DMS 273 (cell line): ENCODE results near the gene CLNK.
"Not testable (repeated sequence)": the region's sequence is repeated elsewhere in the genome, so short reads cannot be mapped to it uniquely, and the experiment has no call there.

Experiments used
- DNase-seq: peaks from one replicate; lab custom pipeline; 2025; ENCODE audit not compliant: unreplicated experiment; lab: John Stamatoyannopoulos, UW

The CLNK gene

DNA sequence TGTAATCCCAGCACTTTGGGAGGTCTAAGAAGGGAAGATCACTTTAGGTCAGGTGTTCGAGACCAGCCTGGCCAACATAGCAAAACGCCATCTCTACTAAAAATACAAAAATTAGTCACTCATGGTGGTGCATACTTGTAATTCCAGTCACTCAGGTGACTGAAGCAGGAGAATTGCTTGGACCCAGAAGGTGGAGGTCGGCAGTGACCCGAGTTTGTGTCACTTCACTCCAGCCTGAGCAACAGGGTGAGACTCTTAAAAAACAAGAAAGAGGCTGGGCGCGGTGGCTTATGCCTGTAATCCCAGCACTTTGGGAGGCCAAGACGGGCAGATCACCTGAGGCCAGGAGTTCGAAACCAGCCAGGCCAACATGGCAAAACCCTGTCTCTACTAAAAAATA is 69.6 kb downstream of the CLNK start:
- not testable (repeated sequence) for DNase-seq

GRCh38 chr4:10613926-10614478 is 70.6 kb downstream of the CLNK start:
- DNase-seq = no peak

DNA sequence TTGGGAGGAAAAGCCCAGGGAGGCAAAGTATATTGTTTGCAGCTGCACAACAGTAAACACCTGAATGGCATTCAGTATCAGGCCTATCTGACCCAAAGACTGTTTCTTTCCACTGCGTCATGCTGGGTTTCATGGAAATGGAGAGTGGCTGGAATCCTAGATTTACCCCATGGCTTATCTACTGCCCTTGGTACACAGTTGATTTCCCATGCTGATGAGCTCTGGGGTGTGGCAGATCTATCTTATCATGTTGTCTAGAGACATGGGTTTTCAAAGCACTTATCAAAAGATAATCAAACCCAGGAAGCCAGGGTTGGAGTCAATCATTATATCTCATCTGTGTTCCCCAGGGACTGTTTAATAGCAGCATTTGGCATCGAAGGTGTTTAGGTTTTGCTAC is 72.1 kb downstream of the CLNK start:
- DNase-seq = no peak

- DNase-seq = no peak
Measured at GRCh38 chr4:10611673-10612072, 72.9 kb downstream of the CLNK start.

DNA sequence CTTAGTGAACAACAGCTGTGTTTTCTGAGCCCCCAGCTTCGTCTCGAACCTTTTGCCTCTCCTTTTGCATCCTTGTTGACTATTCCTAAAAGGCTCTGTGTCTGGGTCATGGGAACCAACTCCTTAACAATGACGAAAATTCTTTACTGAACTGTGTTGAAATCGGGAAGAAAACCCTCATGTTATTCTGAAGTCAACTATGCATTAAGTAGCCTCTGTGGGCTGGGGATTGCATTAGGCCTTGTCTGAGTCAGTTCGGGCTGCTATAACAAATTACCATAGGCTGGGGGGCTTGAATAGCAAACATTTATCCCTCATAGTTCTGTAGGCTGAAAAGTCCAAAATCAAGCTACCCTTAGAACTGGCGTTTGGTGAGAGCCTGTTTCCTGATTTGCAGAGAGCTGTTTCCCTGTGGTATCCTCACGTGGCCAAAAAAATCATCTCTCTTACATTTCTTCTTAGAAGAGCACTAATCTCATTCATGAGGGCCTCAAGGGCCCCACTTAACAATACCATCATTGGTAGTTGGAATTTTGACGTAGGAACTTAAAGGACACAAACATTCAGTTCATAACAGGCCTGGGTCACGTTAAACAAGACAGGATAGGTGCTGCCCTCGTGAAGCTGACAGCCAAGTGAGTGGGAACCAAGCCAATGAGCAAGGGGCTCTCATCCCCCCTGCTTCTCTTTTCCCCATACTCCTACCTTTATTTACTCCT is 75.9 kb downstream of the CLNK start:
- no peak for DNase-seq

- DNase-seq = no peak
Measured at GRCh38 chr4:10607206-10607605, 77.4 kb downstream of the CLNK start.

- no peak for DNase-seq
Measured at GRCh38 chr4:10606483-10607155, 77.9 kb downstream of the CLNK start.

DNA sequence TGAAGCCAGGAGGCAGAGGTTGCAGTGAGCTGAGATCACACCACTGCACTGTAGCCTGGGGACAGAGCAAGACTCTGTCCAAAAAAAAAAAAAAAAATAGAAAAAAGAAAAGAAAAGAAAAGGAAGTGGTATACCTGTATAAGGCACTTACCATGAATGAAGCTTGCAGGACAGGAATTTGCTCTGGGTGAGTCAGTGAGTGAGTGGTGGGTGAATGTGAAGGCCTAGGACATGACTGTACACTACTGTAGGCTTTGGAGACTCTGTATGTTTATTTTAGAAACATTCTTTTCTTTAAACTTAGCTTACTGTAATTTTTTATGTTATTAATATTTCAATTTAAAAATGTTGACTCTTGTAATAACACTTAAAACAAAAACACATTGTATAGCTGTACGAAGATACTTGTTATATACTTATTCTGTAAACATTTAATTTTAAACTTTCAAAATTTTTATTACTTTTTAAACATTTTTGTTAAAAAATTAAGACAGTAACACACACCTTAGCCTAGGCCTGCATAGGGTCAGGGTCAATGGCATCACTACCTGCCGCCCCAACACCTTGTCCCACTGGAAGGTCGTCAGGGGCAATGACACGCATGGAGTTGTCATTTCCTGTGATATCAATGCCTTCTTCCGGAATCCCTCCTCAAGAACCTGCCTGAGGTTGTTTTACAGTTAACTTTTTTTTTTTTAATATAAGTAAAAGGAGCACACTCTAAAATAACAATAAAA is 78.7 kb downstream of the CLNK start:
- DNase-seq = no peak

- DNase-seq = no peak
Measured at GRCh38 chr4:10605031-10605430, 79.5 kb downstream of the CLNK start.

DNA sequence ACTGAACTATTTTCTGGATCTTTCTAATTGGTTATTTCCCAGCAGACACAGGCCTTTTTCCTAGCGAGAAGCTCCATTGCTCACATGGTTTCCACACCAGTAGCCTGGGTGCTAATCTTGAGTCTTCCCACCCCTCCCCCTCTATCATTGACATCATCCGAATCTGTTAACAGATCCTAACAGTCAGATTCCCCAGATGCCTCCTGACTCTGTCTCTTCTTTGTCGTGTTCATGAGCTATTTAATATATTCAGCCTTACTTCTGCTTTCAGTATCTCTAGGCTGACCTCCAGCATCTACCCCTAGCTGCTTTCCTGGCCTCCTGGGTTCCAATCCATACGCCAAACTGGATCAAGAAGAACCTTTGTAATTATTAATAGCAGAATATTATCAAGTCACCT is 85.0 kb downstream of the CLNK start:
- no peak for DNase-seq

- no peak for DNase-seq
Measured at GRCh38 chr4:10598829-10599228, 85.7 kb downstream of the CLNK start.

DNA sequence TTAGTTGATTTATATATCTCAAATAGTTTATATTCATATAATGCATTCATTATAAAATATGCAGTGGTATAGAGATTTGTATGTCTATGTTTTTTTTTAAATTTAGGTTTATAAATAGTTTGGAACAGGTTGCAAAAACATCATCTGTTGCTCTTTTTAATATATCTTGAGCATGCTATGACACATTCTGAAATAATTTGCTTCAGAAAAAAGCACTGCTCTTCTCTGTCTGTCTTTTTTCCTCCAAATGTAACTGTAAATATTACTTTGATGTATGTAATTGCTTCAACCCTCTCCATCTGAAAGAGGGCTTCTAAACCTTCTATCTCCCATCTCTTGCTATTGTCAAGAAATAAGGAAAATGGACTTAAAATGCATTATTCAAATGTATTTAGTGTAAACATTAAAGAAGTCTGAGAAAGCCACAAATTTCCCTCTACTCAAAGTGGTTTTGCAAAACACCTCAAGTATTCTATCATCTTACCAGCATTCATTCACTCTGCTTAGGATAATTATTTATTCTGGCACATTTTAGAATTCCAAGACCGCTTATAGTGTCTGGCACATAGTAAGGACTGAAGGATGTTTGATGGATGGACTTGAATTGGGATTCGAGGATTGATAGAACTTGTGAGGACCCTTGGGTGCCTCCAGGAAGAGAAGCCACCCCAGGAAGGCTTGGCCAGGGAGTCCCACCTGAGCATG is 87.8 kb downstream of the CLNK start:
- DNase-seq = no peak

DNA sequence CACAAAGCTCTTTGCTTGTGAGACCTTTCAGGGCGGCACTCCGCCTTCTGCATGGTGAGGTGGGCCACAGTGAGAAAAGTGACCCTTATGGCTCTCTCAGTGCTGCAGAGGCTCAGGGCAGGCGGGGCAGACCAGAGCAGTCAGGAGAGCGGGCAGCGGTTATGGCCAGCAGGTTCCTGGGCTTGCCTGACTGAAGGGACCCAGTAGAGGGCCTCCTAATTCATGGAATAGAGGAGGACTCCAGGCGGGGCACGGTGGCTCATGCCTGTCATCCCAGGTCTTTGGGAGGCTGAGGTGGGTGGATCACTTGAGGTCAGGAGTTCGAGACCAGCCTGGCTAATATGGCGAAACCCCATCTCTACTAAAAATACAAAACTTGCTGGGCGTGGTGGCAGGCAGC is 91.4 kb downstream of the CLNK start:
- peak; percentile 7 for DNase-seq

DNA sequence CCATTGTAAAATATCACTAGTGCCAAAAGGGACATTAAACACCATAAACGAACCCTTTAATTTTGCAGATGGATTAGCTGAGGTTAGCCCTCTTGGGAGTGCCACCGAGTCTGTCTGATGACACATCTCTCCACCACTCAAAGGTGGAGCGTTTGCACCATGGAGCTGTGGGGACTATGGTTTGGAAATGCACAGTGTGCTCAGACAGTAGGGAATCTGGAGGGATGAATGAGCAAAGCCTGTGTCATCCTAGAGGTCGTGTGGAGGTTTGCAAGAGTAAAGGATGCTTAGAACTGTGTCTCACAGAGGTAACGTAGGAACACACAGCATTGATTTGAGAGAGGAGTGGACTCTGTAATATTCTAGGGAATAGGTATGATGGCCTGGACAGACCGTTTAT is 93.7 kb downstream of the CLNK start:
- DNase-seq = no peak

- peak; percentile 17 for DNase-seq
Measured at GRCh38 chr4:10589799-10590198, 94.8 kb downstream of the CLNK start.

DNA sequence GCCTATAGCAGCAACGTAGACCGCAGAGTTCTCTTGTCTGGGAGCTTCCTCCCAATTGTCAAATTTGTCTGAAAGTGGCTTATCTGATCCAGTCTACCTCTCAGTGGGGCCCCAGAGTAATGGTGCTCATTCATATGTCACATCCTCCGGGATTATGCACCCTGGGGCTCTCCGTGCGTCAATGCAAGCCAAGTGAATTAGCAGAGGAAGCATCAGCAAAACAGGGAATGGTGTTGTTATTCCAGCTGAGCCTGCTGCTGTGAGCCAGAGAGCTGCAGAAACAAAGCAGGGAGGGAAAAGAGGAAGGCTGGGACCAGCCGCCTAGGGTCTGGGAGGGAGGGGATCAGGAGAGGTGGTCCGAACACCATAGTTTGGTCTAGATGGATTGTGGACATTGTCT is 95.2 kb downstream of the CLNK start:
- DNase-seq = no peak

GRCh38 chr4:10587697-10588096 is 96.9 kb downstream of the CLNK start:
- peak; percentile 34 for DNase-seq

GRCh38 chr4:10587296-10587695 is 97.3 kb downstream of the CLNK start:
- DNase-seq = no peak

DNA sequence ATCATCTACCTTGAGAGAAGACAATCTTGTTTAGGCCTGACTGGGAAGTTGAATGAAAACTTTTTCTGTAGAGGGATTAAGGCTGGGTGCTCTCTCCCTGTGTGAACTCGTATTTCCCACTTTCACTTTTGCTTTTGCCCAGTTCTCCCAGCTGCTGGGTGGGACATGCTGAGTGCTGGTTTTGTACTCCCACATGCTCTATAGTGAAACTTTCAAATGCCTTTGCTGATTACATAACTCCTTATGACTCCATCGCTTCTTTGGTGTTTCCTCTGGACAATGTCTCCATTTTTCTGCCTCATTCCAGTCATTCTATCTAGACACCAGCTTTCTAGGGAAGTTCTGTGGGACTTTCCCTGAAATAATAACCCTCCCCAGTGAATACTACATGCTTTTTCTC is 100.5 kb downstream of the CLNK start:
- peak; percentile 18 for DNase-seq

- DNase-seq = no peak
Measured at GRCh38 chr4:10582951-10583350, 101.6 kb downstream of the CLNK start.

GRCh38 chr4:10582059-10582686 is 102.4 kb downstream of the CLNK start:
- peak; percentile 72 for DNase-seq
